Hepatic stellate cell (primary cell): ENCODE data around the gene AUTS2.
"Not testable (repeated sequence)": the region's sequence is repeated elsewhere in the genome, so short reads cannot be mapped to it uniquely, and the experiment has no call there.

Experiments used
- DNase-seq: peaks from one replicate; pipeline ENCODE4 v3.0.0; 2011; ENCODE audit warnings: low spot score

AUTS2 gene

DNA sequence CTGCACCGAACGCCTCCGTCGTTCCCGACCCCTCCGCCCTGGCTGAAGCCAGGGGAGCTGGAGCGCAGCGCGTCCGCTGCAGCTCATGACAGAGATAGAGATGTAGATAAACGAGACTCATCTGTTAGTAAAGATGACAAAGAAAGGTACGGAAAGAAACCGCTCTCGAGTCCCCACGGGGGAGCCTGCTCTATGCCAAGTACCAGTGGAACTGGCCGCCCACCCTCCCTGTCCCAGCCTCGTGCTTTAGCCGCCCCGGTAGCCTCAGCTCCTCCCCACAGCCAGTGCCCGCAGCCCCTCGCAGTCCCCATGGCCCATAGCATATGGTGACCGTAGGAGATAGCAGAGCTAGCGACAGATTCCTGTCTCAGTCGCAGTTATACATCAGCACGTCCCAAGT is 1189.0 kb downstream of the AUTS2 start:
- no peak for DNase-seq

DNA sequence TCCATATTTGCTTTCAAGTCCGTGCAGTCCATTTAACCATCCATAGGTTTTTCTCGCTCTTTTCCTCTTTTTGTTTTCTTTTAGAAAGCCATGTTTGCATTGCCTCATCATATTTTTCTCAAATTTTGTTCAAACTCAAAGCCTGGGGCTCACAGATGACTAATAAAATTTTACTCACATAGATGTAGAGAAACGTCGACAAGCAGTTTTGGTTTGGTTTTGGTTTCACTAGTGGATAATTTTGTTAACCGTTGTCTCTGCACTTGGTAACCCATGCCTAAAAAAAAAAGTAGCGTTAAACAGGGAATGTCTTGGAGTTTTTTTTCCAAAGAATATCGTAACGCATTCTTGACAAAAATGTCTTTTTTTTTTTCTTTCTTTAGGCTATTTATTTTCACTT is 1189.5 kb downstream of the AUTS2 start:
- no peak for DNase-seq

DNA sequence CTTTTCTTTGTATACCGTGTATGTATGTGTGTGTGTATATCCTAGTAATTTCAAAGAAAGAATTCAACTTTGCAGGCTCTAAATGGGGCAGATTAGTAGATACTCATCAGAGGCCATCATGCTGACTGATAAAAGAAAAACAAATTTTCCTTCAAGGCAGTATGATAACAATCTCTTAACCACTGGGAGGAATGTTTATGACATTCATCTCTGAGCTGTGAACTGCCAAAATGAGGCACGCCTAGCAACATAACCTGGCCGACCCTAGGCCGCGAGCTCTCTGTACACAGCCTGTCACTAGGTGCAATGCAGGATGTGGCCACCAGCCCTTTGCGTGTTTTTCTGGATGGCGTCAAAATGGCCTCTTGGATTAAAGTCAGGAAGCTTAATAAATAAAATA is 1190.0 kb downstream of the AUTS2 start:
- DNase-seq: no peak

DNA sequence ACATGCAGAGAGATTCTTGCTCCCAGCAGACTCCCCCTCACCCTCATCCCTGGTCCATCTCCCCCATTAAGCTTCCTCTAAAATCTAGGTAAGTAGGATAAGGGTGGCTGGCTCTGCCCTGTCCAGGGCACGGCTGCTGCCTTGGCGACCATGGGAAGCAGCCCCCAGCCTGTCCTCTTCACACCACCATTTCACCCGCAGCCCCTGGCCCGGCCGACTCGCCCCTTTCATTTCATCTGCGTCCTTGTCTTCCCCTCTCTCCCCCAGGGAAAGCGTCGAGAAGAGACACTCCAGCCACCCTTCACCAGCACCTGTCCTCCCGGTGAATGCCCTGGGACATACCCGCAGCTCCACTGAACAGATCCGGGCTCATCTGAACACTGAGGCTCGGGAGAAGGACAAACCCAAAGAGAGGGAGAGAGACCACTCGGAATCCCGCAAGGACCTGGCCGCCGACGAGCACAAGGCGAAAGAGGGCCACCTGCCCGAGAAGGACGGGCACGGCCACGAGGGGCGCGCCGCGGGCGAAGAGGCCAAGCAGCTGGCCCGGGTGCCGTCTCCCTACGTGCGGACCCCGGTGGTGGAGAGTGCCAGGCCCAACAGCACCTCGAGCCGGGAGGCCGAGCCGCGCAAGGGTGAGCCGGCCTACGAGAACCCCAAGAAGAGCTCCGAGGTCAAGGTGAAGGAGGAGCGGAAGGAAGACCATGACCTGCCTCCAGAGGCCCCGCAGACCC is 1191.4 kb downstream of the AUTS2 start:
- DNase-seq: no peak

DNA sequence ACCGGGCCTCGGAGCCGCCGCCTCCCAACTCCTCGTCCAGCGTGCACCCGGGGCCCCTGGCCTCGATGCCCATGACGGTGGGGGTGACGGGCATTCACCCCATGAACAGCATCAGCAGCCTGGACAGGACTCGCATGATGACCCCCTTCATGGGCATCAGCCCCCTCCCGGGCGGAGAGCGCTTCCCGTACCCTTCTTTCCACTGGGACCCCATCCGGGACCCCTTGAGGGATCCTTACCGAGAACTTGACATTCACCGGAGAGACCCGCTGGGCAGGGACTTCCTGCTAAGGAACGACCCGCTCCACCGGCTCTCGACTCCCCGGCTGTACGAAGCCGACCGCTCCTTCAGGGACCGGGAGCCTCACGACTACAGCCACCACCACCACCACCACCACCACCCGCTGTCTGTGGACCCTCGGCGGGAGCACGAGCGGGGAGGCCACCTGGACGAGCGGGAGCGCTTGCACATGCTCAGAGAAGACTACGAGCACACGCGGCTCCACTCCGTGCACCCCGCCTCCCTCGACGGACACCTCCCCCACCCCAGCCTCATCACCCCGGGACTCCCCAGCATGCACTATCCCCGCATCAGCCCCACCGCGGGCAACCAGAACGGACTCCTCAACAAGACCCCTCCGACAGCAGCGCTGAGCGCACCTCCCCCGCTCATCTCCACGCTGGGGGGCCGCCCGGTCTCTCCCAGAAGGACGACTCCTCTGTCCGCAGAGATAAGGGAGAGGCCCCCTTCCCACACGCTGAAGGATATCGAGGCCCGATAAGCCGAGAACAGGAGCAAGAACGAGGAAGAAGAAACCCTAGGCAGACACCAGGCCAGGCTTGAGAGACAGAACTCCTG is 1192.2 kb downstream of the AUTS2 start:
- no peak for DNase-seq

DNA sequence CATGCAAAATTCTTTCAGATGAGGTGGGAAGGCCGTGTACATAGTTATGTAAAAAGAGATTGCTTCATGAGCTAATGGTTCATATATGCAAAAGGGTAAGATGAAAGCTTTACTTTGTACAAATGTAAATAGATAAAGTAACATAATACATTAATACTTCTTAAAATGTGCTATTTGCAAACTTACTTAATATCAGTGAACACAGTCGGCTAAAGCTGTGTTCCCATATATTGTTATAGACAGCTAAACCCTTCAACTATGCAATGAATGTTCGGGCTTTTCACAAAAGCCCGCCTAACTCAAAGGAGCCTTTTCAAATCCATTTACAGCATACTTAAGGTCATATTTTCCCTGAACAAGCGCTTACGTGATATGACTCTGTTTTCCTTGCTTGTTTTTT is 1193.1 kb downstream of the AUTS2 start:
- DNase-seq: no peak

DNA sequence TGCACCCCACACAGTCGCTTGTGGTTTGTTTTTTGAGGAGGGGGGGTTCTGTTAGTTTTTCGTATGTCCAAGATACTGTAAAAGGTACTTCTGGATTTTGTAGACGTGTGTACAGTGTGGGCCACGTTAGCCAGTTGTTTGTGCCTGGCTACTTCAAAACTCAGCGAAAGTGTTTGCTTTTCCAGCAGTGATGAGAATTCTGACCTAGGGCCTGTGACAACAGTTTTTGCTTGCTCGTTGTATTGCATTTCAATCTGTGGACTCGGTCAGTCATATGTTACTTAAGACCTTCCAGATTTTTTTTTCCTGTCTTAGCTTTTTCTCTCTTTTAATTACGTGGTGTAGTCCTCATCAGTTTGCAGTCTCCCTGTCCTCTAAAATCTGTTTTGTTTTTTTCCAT is 1194.8 kb downstream of the AUTS2 start:
- no peak for DNase-seq

DNA sequence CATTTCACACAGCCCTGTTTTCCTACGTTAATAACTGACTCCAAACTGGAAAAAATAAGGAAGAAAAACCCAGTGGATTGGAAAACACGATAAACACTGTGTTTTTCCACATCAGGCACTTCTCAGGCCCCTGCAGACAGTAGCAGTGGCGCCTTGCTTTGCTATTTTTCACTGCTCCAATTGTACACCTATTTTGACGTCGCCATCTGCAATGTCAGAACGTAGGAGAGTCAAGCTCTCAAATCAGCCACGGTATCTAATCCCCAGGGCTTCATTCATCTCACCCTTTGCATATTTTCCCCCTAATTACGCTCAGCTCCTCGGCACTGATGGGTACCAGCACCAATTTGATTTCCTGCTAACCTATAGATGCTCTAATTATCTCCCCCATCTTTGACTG is 1195.5 kb downstream of the AUTS2 start:
- no peak for DNase-seq

DNA sequence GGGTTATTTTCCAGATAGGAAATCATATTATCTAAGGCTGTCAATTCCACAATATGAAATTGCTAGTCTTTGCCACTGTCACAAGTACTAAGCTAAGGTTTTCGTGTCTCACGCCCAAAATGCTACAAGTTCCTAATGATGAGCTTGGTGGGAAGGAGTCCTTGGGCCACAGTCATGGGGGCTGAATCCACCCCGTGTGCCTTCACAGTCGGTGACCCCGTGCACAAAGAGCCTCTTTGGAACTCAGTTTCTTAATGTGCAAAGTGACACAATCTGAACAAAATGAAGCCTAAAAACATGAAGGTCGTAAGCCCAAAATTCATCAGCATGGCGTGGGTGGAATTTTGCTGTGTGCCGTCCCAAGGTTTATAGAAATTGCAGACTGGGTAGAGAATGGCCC is 1196.7 kb downstream of the AUTS2 start:
- no peak for DNase-seq

DNA sequence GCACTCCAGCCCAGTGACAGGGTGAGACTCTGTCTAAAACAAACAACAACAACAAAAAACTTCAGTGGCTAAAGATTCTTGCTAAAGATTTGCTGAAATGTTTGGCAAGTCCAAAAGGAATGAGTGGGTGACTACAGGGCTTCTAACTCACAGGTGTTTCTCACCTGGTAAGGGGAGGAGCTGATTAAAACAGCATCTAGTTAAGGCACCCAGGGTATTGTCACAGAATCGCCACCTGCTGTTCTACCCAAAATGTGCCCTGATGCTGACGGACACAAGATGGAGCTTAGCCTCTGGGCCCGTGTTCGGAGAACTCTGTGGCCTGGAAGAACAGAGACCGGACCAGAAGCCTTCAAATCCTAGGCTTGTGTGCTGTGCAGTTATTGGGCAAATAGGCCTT is 1197.7 kb downstream of the AUTS2 start:
- DNase-seq: no peak

DNA sequence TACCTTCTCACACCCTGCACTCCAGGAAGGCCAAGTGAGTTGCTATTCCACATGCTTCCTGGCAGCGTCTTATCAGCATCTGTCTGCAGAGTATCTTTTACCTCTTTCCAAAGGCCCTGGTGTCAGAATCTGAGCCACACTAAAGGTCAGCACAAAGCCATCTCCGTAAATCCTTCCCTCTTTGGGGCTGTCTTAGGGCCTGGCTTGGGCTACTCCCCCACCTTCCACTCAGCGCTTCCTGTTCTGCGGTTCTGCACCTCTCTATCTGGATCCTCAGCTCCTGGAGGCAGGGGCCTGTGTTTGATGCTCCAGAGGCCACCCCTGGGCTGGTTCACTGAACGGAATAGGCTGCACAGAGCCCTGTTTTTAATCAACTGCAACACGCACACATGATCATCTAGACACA is 1198.8 kb downstream of the AUTS2 start:
- no peak for DNase-seq

DNA sequence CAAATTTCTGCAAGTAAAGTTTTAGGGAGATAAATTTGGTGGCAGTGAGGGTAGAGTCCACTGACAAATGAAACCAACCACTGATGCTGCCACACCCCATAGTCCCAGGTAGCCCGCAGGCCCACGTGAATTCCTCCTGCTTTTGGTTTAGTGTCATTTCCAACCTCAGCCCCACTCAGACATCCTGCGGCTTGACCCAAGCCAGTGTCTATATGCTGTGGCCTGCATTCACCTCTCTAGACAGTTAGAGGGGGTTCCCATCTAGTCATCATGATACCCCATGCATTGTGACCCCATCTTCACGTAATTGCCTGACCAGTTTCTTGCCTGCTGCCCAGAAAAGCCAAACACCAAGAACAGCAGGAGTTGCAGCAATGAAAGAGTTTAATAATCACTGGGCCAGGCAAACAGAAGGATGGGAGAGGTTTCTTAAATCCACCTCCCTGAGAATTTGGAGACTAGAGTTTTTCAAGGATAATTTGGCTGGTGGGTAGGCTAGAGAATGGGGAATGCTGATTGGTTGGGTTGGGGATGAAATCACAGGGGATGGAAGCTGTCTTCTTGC is 1201.6 kb downstream of the AUTS2 start:
- no peak for DNase-seq

DNA sequence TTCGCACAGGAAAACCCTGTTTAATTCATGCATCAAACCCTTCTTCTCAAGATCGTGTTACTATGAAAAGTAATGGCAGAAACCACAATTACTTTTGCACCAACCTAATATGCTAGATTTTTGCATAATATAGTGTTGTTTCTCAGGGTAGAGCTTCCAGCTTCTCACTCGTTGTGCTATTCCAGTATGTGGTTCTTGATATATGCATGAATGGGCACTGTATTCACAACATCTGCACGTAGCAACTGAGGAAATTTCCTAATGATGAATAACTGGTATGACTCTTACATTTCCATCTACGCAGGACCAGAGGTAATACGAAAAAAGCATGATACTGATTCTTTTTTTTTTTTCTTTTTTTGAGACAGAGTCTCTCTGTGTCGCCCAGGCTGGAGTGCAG is 1207.1 kb downstream of the AUTS2 start:
- no peak for DNase-seq

DNA sequence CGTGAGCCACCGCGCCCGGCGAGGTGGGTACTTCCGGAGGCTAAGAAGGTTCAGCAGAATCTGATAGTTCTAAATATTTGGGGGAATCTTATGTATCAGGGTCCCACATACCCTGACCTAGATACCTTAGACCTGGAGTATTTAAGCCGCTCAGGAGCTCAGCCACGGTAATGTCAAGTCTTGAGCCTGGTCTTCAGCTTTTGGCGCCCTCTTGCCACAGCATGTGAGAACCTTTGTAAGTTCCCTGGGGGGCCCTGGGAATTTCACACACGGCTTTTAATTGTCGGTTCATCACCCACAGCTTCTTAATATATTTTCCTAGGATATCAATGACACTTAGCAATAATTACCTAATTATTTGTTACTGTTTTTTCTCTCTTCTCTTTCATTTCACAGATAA is 1209.4 kb downstream of the AUTS2 start:
- no peak for DNase-seq

DNA sequence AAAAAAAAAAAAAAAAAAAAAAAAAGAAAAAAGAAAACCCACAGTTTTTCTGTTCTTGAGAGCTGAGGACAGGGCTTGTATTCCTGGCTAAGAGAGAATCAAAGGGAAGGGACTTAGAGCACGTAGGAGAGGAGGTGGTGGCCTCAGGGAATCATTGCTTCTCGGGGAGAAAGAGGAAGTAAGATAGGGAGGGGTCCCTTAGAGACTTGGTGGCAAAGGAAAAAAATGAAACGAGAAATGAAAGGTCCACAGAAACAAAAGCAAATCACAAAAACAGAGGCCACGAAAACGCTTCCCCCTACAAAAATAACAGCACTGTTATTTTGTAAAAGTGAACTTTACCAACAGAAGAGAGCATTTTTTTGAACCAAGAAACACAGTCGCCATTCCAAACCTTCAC is 1210.6 kb downstream of the AUTS2 start:
- no peak for DNase-seq

DNA sequence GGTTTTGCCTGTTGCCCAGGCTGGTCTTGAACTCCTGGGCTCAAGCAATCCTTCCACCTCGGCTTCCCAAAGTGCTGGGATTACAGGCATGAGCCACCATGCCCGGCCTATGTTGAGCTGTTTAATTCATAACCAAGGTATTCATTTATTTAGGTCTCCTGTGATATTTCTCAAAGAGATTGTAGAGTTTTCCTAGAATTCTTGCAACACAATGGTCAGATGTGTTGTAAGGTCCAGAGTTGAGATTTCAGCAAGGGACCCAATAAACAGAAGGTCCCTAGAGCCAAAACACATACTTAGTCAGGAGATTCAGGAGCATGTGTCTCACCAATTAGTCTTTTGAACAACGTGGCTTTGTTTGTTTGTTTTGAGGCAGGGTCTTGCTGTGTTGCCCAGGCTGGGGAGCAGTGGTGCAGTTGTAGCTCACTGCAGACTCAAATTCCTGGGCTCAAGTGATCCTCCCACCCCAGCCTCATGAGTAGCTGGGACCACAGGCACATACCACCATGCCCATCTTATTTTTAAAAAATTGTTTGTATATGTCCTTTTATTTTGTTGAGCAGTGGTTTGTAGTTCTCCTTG is 1212.4 kb downstream of the AUTS2 start:
- no peak for DNase-seq

DNA sequence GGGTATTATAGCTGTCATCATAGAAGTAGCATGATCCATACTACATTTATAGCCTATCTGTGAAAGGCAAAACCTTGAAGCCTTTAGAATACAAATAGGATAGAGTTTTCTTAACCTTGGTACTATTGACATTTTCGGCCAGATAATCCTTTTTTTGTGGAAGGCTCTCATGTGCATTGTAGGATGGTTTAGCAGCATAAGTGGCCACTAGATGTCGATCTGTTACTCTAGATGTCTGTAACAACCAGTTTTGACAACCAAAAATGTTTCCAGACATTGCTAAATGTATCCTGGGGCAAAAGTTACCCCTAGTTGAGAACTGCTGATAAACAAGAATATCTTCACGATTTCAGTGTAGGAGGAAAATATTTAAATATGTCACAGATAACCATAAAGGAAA is 1214.2 kb downstream of the AUTS2 start:
- no peak for DNase-seq

DNA sequence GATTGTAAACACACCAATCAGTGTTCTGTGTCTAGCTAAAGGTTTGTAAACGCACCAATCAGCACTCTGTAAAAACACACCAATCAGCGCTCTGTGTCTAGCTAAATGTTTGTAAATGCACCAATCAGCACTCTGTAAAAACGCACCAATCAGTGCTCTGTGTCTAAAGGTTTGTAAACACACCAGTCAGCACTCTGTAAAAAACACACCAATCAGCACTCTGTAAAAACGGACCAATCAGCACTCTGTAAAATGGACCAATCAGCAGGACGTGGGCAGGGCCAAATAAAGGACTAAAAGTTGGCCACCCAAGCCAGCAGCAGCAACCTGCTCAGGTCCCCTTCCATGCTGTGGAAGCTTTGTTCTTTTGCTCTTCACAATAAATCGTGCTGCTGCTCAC is 1224.2 kb downstream of the AUTS2 start:
- DNase-seq: not testable (repeated sequence)

DNA sequence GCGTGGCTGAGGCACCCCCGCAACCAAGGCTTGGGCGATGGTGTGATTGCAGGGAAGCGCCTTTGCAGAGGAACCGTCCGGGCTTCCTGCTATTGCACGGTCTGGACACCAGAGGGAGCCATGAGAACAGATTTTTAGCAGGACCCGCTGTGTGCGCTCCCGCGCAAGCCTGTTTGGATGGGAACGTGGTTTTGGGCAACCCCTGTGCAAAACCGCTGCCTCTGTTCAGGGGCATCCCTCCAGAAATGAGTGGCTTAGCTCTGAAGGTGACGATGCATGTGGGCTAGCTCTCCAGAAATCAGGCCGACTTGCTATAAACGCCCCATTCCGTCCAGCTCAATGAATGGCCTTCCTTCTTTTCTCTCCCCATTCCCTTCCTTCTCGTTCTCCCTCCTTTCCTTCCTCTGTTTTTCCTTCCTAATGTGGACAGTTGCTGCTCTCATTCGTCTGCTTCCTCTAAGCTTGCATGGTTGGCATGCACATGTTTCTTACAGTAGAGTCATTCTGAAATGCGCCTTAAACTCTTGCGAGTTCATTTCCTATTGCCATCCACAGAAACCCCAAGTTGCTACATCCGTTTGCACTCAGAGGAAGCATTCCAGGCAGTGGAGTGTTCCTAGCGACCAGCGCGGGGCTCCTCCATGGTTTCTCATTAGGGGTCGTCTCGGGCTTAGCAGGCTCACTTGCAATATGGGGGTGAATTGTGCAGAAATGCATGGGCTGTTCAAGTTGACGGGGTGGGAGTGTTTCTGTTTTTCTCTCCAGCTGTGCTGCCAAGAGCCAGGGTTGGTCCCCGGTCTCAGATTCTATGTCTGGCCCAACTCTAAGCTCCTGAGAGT is 1231.2 kb downstream of the AUTS2 start:
- peak; percentile 30 for DNase-seq

DNA sequence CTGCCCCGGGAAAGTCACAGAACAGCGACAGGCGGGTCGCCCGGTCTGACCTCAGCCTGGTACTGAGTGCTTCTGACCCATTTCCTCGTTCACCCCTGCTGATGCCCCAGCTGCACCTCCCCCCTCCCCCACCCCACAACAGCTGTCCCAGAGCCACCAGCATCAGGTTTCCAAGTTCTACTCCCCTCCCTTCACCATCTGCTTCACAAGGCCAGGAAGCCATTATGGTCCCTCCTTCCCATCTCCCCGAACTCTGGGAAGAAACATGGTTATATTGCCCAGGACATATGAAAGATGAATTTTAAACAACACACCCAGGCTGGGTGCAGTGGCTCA is 1231.8 kb downstream of the AUTS2 start:
- no peak for DNase-seq

DNA sequence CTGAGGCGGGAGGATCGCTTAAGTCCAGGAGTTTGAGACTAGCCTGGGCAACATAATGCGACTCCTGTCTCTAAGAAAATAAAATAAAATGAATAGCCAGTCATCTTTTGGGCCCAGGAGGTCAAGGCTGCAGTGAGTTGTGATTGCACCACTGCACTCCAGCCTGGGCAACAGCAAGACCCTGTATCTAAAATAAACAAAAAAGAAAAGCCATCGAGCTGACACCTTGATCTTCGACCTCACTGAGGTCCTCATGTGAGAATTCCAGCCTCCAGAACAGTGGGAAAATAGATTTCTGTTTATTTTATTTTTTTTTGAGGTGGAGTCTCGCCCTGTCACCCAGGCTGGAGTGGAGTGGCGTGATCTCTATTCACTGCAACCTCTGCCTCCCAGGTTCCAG is 1232.2 kb downstream of the AUTS2 start:
- DNase-seq: no peak

DNA sequence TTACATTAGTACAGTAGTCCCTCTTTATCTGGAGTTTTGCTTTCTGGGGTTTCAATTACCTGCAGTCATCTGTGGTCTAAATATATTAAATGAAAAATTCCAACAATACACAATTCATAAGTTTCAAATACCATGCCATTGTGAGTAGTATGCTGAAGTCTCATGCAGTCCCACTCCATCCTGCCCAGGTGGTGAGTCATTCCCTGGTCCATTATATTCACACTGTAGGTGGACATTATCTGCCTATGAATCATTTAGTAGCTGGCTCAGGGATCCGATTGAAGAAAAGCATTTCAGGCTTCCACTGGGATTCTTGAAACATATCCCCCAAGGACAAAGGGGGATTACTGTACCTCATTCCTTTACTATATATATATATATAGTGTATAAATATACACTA is 1235.5 kb downstream of the AUTS2 start:
- no peak for DNase-seq
